OCI-M1 (cell line): ENCODE results near the gene BCL2A1.

ENCODE experiments used
- DNase-seq: peaks from one replicate; lab custom pipeline; 2025; lab: John Stamatoyannopoulos, UW

BCL2A1 gene

DNA sequence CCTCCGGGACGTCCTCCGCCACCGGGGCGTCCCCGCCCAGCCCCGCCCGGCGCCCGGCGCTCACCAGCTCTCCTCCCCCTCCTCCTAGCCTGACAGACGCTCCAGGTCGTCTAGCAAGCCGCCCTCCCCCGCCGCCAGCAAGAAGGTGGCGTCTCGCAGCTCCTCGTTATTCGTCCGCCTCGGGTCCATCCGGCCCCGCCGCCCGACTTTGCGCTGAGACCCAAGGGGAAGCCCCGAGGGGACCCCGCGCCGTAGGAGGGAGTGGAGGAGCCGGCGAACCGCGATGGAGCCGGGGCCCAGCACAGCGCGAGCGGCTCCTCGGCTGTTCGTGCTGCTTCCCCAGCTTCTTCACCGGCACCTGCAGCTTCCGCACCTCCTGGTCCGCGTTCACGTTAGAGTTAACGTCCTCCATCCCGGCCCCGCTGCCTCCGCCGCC, 47.9 kb downstream of the BCL2A1 start:
- DNase-seq = peak; percentile 72

DNA sequence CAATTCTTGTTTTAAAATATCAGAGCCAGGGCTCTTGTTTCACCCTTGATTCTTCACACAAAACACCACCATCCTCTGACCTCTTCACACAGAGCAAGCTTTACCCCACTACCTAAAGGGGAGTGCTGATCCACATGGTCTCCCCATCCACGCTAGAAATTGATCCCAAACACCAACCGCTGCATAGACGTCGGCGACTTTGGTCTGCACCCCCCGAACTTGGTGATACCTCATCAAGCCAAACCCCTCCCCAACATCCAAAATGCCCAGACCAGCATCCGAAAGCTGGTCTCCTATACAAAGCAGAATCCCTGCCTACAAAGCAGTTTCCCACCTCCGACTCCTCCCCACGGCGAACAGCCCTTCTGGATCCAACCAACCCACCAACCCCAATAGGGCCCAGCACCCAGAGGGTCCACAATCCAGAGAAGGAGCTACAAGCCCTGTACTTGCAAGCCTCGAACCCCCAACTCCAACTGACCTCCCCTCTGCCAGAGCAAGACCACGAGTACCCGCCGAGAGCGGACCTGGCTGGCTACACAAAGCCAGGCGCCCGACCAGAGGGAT, 48.4 kb downstream of the BCL2A1 start:
- DNase-seq = no peak

DNA sequence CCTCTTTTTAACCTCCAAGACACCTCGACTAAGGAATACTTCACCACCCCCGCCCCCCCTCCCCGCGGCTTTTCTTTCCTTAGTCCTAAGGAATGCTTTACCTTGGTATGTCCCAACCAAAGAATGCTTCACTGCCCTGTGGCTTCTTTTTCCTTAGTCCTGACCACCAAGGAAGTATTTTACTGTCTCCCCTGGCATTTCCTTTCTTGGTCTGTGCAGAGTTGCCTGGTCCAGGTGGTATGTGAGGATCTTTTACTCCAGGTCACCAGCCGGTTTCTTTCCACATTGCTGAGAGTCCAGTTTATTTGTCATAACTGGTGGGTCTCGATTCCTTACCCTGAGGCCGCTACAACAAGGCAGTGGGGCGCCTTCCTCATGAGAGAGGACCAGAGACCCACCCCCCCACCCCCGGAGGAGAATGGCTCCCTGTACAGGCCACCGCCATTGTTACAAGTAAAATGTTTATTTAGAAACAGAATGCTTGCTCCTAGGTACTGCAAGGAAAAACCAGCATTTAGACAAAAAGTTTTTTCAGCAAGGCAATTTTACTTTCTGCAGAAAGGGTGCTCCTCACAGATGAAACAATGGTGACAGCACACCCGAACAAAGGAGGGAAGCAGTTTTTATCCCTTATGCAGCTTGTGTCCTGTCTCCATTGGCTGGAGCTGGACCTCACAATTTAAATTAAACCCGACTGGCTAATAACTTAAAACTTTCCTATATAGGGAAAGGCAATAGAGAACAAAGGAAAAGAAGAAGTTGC, 51.1 kb downstream of the BCL2A1 start:
- DNase-seq = peak; percentile 17

DNA sequence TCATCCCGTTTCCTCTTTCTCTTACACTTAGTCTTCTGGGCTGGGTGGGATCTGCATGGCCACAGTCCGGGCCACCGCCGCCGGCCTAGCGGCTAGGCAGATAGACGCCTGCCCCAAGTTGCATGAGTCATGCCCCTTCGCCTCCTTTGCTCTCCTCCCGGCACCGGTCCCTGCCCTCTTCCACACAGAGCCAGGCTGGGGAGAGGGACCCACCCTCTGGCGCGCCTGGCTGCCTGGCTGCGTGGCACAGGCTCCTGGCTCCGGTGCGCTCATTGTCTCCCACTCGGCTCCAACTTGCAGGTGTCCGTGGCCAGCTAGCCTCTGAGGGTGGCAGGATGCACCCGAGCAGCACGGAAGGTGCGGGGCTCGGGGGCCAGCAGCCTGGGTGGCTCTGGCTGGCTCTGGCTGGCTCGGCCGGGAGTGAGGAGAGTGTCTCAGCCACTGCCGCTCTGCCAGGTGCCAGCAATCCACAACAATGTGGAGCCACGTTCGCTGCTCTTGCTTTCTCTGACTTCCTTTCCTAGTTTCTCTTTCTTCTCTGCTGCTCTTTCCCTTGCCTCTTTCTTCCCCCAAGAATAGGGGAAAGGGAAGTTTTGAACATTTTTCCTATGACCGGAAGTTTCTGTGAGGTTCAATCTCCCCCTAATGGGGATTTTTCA, 51.8 kb downstream of the BCL2A1 start:
- no peak for DNase-seq

DNA sequence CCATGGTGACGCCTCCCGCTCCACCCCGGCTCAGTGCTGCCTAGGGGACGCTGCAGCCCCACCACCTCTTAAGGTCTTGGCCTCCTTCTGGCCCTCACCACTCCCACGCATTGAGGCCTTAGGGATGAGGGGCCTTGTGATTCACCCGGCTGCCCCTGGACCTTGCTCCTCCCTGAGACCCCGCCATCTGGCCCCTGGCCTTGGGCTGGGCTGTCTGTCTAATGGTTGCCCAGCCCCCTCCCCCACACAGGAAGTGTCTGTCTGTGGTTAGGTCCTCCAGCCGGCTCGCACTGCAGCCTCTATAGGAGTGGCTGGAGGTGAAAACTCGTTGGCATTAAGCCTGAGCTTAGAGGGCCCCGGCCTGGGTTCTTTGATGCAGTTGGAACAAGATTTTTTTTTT, 52.7 kb downstream of the BCL2A1 start:
- no peak for DNase-seq

DNA sequence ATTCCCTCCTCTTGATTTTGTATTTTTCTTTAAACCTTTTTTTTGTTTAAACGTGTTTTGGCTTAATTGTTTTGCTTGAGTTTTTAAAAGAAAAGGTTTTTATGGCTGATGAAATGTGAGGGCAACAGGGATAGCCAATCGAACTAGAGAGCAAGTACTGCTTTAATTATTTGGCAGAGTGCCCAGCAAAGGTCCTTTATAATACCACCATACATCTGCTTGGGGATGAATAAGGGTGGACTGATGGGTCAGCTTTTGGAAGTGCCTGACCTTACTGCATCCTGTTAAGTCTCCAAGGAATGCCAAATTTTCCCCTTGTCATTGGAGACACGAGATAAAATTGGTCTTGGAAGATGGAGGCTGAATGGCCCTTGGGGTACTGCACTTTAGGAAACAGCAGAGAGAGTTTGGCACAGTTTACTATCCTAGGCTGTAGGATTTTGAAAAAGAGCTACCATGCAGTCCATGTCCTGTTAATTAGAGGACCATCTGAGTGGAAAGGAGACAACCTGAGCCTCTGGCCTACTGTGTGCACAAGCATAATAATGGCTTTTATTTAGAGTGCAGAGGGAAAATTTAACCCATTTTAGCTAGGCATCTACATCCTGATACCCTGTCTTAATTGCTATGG, 54.4 kb downstream of the BCL2A1 start:
- DNase-seq = peak; percentile 16

DNA sequence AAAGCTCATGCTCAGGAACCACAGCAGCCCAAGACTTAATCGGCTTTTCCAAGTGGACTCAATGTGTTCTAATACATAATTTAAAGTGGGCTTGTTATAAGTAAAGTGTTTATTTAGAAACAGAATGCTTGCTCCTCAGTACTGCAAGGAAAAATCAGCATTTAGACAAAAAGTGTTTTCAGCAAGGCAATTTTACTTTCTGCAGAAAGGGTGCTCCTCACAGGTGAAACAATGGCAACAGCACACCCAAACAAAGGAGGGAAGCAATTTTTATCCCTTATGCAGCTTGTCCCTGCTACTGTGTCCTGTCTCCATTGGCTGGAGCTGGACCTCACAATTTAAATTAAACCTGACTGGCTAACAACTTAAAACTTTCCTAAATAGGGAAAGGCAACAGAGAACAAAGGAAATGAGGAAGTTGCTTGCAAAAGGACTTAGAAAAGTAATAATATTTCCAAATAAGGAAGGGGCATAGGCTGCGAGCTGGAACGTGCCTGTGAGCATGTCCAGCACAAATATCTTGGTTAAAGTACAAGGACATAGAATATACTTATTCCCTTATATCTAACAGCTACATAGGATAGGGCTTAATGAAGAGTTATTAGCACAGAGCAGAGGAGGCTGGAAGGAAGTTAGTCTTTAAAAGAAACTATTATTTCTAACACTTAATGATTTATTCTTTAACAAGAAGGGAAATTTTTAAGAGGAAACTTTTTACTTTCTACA, 55.1 kb downstream of the BCL2A1 start:
- DNase-seq = peak; percentile 45

DNA sequence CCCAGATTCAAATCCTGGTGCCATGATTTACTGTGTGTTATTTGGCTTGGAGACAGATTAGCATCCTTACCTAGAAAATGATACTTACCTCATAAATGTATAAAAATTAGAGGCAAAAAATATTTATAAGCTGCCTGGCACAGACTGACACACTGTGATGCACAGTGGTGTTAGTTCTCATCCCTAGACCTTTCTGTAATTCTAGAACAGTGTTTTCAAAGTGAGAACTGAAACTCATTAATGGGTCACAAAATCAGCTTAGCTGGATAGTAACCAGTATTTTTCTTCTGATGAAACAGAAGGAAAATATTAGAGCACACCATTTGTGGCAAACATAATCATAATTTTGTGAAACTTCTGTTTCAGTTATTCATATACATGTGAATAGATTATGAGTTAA, 56.3 kb downstream of the BCL2A1 start:
- DNase-seq = no peak
